Measurements from ENCODE around the gene TRAPPC10. TPM values are rescaled to one million over a fixed set of nuclear protein-coding genes. Genes with fewer than 3 reads are reported as not detected.

TRAPPC10 gene
- total and polyA plus RNA-seq, 5 experiments from 2014 or later = 17.7 to 107 (median 33.1) TPM

- Mint-ChIP-seq H3K4me1 (no peaks in the 10 kb centered on the region), H3K27ac (no peak overlapping the region), H3K4me3 (no peak overlapping the region), H3K9me3 (no peaks in the 10 kb centered on the region), H3K27me3 (peaks cover 0 to 2% (median 0%) of the 10 kb centered on the region in 5 donors), H3K36me3 (no peaks in the 10 kb centered on the region)
- ATAC-seq (no peak), DNase-seq (no peak)
- POLR2A ChIA-PET = no interaction called here
Observed at GRCh38 chr21:43997766-43998742, 14.1 kb upstream of the TRAPPC10 start.

- no peak for DNase-seq
- no peak overlapping the region for H3K27ac Mint-ChIP-seq
- no peaks in the 10 kb centered on the region for H3K9me3 Mint-ChIP-seq
- H3K27me3 Mint-ChIP-seq = peaks cover 0 to 2% (median 0%) of the 10 kb centered on the region in 5 donors
- H3K4me1 Mint-ChIP-seq = no peaks in the 10 kb centered on the region
- no peaks in the 10 kb centered on the region for H3K36me3 Mint-ChIP-seq
- no peak for ATAC-seq
- H3K4me3 Mint-ChIP-seq = no peak overlapping the region
- POLR2A ChIA-PET = no interaction called here
Observed at GRCh38 chr21:44000360-44000759, 11.7 kb upstream of the TRAPPC10 start.

- POLR2A ChIA-PET = interaction anchor here (0.7 kb wide), 1 partner anchor 61 kb away, joined by 6 read pairs; no protein-coding TSS in a partner anchor
- no peak for ATAC-seq
- Mint-ChIP-seq H3K4me1 (no peaks in the 10 kb centered on the region), H3K27me3 (peaks cover 0 to 2% (median 0%) of the 10 kb centered on the region in 5 donors), H3K27ac (no peak overlapping the region), H3K36me3 (no peaks in the 10 kb centered on the region), H3K9me3 (no peaks in the 10 kb centered on the region), H3K4me3 (no peak overlapping the region)
- DNase-seq = no peak
Observed at GRCh38 chr21:44002511-44002910, 9.6 kb upstream of the TRAPPC10 start.

- no peaks in the 10 kb centered on the region for H3K9me3 Mint-ChIP-seq
- no peaks in the 10 kb centered on the region for H3K36me3 Mint-ChIP-seq
- H3K27me3 Mint-ChIP-seq = peaks cover 0 to 2% (median 0%) of the 10 kb centered on the region in 5 donors
- peak overlapping the region in 1 of 10 donors; percentile 39 for H3K27ac Mint-ChIP-seq
- POLR2A ChIA-PET = interaction anchor here (0.6 kb wide), 1 partner anchor 39 kb away, joined by 3 read pairs; no protein-coding TSS in a partner anchor
- no peak for DNase-seq
- no peaks in the 10 kb centered on the region for H3K4me1 Mint-ChIP-seq
- H3K4me3 Mint-ChIP-seq = no peak overlapping the region
- no peak for ATAC-seq
Observed at GRCh38 chr21:44003307-44003966, 8.7 kb upstream of the TRAPPC10 start.

- Mint-ChIP-seq H3K4me3 (no peak overlapping the region), H3K36me3 (no peaks in the 10 kb centered on the region), H3K27ac (peak overlapping the region in 1 of 10 donors; percentile 34), H3K9me3 (no peaks in the 10 kb centered on the region), H3K4me1 (peaks cover under 1 to 6% (median 2%) of the 10 kb centered on the region in 4 donors), H3K27me3 (no peaks in the 10 kb centered on the region)
- no peak for ATAC-seq
- DNase-seq = no peak
- POLR2A ChIA-PET = no interaction called here
Observed at GRCh38 chr21:44005071-44005470, 7.0 kb upstream of the TRAPPC10 start.

- Mint-ChIP-seq H3K36me3 (no peaks in the 10 kb centered on the region), H3K9me3 (no peaks in the 10 kb centered on the region), H3K4me3 (no peak overlapping the region), H3K27ac (no peak overlapping the region), H3K4me1 (peaks cover 2 to 11% (median 7%) of the 10 kb centered on the region in 4 donors), H3K27me3 (no peaks in the 10 kb centered on the region)
- POLR2A ChIA-PET = no interaction called here
- ATAC-seq (no peak), DNase-seq (no peak)
Observed at GRCh38 chr21:44005593-44005992, 6.5 kb upstream of the TRAPPC10 start.

DNA sequence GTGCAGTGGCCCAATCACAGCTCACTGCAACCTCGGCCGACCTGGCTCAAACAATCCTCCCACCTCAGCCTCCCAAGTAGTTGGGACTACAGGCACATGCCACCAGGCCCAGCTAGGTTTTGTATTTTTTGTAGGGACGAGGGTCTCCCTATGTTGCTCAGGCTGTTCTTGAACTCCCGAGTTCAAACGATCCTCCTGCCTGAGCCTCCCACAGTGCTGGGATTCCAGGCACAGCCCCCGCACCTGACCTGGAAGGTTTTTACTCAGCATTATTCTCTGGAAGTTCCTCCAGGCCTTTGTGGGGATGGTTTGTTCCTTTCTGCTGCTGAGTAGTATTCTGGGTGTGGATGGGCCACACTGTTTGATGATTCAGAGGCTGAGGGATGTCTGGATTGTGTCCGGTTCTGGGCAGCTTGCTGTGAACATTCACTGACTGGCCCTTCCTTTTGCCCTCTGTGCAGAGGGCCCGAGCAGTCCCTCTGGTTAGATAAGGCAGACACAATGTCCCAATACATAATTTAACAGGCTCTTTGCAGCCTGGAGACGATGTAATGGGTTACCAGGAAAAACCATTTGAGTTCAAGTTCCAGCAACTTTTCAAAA, 6.0 kb upstream of the TRAPPC10 start:
- Mint-ChIP-seq H3K4me3 (no peak overlapping the region), H3K27ac (no peak overlapping the region), H3K36me3 (no peaks in the 10 kb centered on the region), H3K4me1 (peaks cover 2 to 15% (median 10%) of the 10 kb centered on the region in 4 donors), H3K9me3 (no peaks in the 10 kb centered on the region), H3K27me3 (no peaks in the 10 kb centered on the region)
- ATAC-seq = no peak
- POLR2A ChIA-PET = no interaction called here
- DNase-seq = no peak

DNA sequence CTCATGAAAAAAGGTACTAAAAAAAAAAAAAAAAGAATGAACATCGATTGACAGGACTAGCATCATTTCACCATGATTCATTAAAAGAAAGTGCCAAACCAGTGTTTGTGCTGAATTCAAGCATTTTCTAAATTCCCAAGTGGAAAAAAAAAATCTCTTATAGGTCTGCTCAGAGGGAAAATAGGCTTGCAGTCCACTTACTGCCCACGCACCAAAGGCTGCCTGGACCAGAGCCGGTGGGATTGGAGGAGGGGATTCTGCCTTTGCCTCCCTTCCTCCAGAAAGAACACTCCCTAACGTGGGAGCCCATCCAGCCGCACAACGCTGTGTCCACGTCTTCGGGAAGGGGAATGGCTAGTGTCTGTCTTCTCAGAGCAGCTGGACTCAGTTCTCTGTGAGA, 5.5 kb upstream of the TRAPPC10 start:
- no peak for DNase-seq
- no peaks in the 10 kb centered on the region for H3K36me3 Mint-ChIP-seq
- no peaks in the 10 kb centered on the region for H3K27me3 Mint-ChIP-seq
- no peak overlapping the region for H3K4me3 Mint-ChIP-seq
- no peaks in the 10 kb centered on the region for H3K9me3 Mint-ChIP-seq
- no peak overlapping the region for H3K27ac Mint-ChIP-seq
- no peak for ATAC-seq
- H3K4me1 Mint-ChIP-seq = peaks cover 4 to 18% (median 14%) of the 10 kb centered on the region in 4 donors
- POLR2A ChIA-PET = no interaction called here

GRCh38 chr21:44010429-44010828, 1.7 kb upstream of the TRAPPC10 start:
- Mint-ChIP-seq H3K4me3 (peak overlapping the region in 6 of 10 donors; percentile 40 to 93 (median 83)), H3K27ac (peak overlapping the region; percentile 9 to 95 (median 70)), H3K27me3 (no peaks in the 10 kb centered on the region), H3K4me1 (peaks cover 17 to 44% (median 38%) of the 10 kb centered on the region in 4 donors), H3K36me3 (no peaks in the 10 kb centered on the region), H3K9me3 (no peaks in the 10 kb centered on the region)
- DNase-seq (no peak), ATAC-seq (no peak)
- POLR2A ChIA-PET = no interaction called here

DNA sequence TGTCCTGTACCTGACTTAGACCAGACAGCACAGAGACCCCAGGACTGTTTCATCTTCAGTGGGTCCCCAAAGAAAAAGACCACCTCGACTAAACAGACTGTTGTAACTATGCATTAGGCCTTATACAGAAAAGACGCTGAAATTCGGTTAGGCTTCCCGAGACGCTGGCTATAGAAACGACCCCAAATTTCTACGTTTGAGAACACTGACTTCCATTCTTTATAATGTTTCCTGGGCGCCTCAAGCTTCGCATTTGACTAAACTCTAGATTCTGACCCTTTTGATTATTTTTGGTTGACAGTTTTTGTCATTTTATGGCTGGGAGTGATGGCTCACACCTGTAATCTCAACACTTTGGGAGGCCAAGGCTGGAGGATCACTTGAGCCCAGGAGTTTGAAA, 986 bp upstream of the TRAPPC10 start:
- no peaks in the 10 kb centered on the region for H3K27me3 Mint-ChIP-seq

GRCh38 chr21:44012474-44013379, 618 bp downstream of the TRAPPC10 start:
- no peaks in the 10 kb centered on the region for H3K9me3 Mint-ChIP-seq
- peak; percentile 63 to 85 (median 76) for DNase-seq
- ATAC-seq = peak; percentile 69 to 75
- H3K36me3 Mint-ChIP-seq = no peaks in the 10 kb centered on the region
- peak overlapping the region; percentile 84 to 95 (median 92) for H3K27ac Mint-ChIP-seq
- H3K27me3 Mint-ChIP-seq = no peaks in the 10 kb centered on the region
- peak overlapping the region; percentile 81 to 96 (median 90) for H3K4me3 Mint-ChIP-seq
- POLR2A ChIA-PET = interaction anchor here (0.6 to 2.0 kb wide), 14 partner anchors 9 to 1609 kb away, joined by 3 to 14 read pairs (median 4); partner anchors contain the start of genes CFAP410, RRP1 and UBASH3A
- H3K4me1 Mint-ChIP-seq = peaks cover 25 to 65% (median 58%) of the 10 kb centered on the region in 4 donors

More for the DNA sequence above, 986 bp upstream of the TRAPPC10 start:
- Mint-ChIP-seq H3K4me1 (peaks cover 20 to 51% (median 45%) of the 10 kb centered on the region in 4 donors), H3K27ac (peak overlapping the region; percentile 89 to 98 (median 94)), H3K4me3 (peak overlapping the region; percentile 83 to 96 (median 89)), H3K9me3 (no peaks in the 10 kb centered on the region), H3K36me3 (no peaks in the 10 kb centered on the region)
- POLR2A ChIA-PET = interaction anchor here (1.0 to 1.4 kb wide), 4 partner anchors 11 to 328 kb away, joined by 3 to 4 read pairs (median 4); partner anchors contain the start of gene CFAP410
- DNase-seq (no peak), ATAC-seq (no peak)

Data from naive thymus-derived CD8-positive, alpha-beta T cell (primary cell).